ENCODE measurements around the gene DEPDC1B. TPM values are rescaled to one million over a fixed set of nuclear protein-coding genes. Genes with fewer than 3 reads are reported as not detected.
"Not testable (repeated sequence)": the region's sequence is repeated elsewhere in the genome, so short reads cannot be mapped to it uniquely, and the experiment has no call there.

Gene DEPDC1B
- total and polyA plus RNA-seq, 7 donors = 0.27 to 9.5 (median 1.2) TPM; not detected in 2

GRCh38 chr5:60576425-60576824, 123.5 kb downstream of the DEPDC1B start:
- no peak for DNase-seq
- TF ChIP-seq CTCF (IDR thresholded peaks at IDR 0.05) (no peak), EP300 (IDR thresholded peaks at IDR 0.05) (no peak), POLR2AphosphoS5 (IDR thresholded peaks at IDR 0.05) (no peak), POLR2A (IDR thresholded peaks at IDR 0.05) (no peak)
- H3K27me3 ChIP-seq = no peaks in the 10 kb centered on the region
- 67 to 96% methylated on average over 2 of the region's 2 CpGs for WGBS, 2 donors
- no peak overlapping the region for H3K27ac ChIP-seq
- H3K36me3 ChIP-seq = no peaks in the 10 kb centered on the region
- no peak overlapping the region for H3K4me3 ChIP-seq
- intact Hi-C loops (cut with DNase I) = no loop called here
- peaks cover 0 to 2% (median 0%) of the 10 kb centered on the region in 4 donors for H3K9me3 ChIP-seq
- no peaks in the 10 kb centered on the region for H3K4me1 ChIP-seq

GRCh38 chr5:60568646-60569045, 131.3 kb downstream of the DEPDC1B start:
- no peak for DNase-seq
- 94 to 95% methylated on average over 2 of the region's 2 CpGs for WGBS, 2 donors
- Histone ChIP-seq H3K4me1 (no peaks in the 10 kb centered on the region), H3K36me3 (no peaks in the 10 kb centered on the region), H3K4me3 (no peak overlapping the region), H3K9me3 (peaks cover 0 to 10% (median 3%) of the 10 kb centered on the region in 4 donors), H3K27ac (no peak overlapping the region), H3K27me3 (no peaks in the 10 kb centered on the region)
- TF ChIP-seq POLR2A (IDR thresholded peaks at IDR 0.05) (no peak), EP300 (IDR thresholded peaks at IDR 0.05) (no peak), POLR2AphosphoS5 (IDR thresholded peaks at IDR 0.05) (no peak), CTCF (IDR thresholded peaks at IDR 0.05) (no peak)
- intact Hi-C loops (cut with DNase I) = no loop called here

- Histone ChIP-seq H3K4me3 (no peak overlapping the region), H3K27ac (no peak overlapping the region), H3K4me1 (no peaks in the 10 kb centered on the region), H3K27me3 (no peaks in the 10 kb centered on the region), H3K36me3 (no peaks in the 10 kb centered on the region), H3K9me3 (peaks cover 0 to 6% (median 2%) of the 10 kb centered on the region in 4 donors)
- no peak for DNase-seq
- TF ChIP-seq EP300 (IDR thresholded peaks at IDR 0.05) = no peak
- TF ChIP-seq CTCF (IDR thresholded peaks at IDR 0.05) = no peak
- no peak for TF ChIP-seq POLR2AphosphoS5 (IDR thresholded peaks at IDR 0.05)
- TF ChIP-seq POLR2A (IDR thresholded peaks at IDR 0.05) = no peak
- intact Hi-C loops (cut with DNase I) = no loop called here
- WGBS, 2 donors = 84 to 93% methylated on average over 13 of the region's 13 CpGs
Measured at GRCh38 chr5:60563696-60564324, 136.2 kb downstream of the DEPDC1B start.

- H3K36me3 ChIP-seq, H3K4me3 ChIP-seq, H3K27me3 ChIP-seq, DNase-seq, H3K27ac ChIP-seq, H3K9me3 ChIP-seq: not testable (repeated sequence)
- peaks cover 0 to 22% (median 11%) of the 10 kb centered on the region in 4 donors for H3K4me1 ChIP-seq
- intact Hi-C loops (cut with DNase I) = loop anchor here (5.0 kb wide), 1 partner anchor 216 kb away; no protein-coding TSS in a partner anchor
- WGBS, 2 donors = 91 to 98% methylated on average over 2 of the region's 2 CpGs
Measured at GRCh38 chr5:60553291-60553690, 146.7 kb downstream of the DEPDC1B start.

GRCh38 chr5:60551829-60552228, 148.1 kb downstream of the DEPDC1B start:
- Histone ChIP-seq H3K4me3 (no peak overlapping the region), H3K4me1 (peaks cover 0 to 22% (median 14%) of the 10 kb centered on the region in 4 donors), H3K36me3 (no peaks in the 10 kb centered on the region), H3K27me3 (no peaks in the 10 kb centered on the region), H3K9me3 (no peaks in the 10 kb centered on the region), H3K27ac (peak overlapping the region; percentile 46 to 81 (median 74))
- TF ChIP-seq CTCF (IDR thresholded peaks at IDR 0.05) = no peak
- peak; percentile 18 to 62 (median 45) for TF ChIP-seq POLR2AphosphoS5 (IDR thresholded peaks at IDR 0.05)
- WGBS, 2 donors = 79 to 89% methylated on average over 3 of the region's 3 CpGs
- intact Hi-C loops (cut with DNase I) = loop anchor here (5.0 kb wide), 1 partner anchor 215 kb away; no protein-coding TSS in a partner anchor
- DNase-seq = no peak
